CD1c-positive myeloid dendritic cell (primary cell): Measurements from ENCODE around the gene MICAL2.

Experiments used
- DNase-seq: peaks from one replicate; pipeline ENCODE4 v3.0.0-alpha.2; 2016; ENCODE audit errors: extremely low spot score

Gene MICAL2

DNA sequence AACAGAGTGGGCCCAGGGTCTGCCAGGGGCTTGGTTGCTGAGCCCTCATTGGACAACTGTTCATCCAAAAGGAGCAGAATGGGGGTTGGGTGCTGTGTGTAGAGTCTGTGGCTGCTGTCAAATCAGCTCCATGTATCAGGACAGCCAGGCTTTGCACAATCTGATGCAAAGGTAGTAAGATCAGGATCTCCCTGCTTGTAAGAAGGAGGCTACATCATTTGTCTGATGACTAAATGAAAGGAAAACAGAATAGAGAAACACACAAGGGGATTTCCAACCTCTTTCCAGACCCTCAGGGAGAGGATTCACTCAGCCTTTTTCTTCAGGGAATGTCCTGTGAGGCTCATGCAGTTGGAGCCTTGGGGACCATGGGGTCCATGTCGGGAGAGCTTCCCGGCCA lies 7.2 kb downstream of the MICAL2 start:
- no peak for DNase-seq

DNA sequence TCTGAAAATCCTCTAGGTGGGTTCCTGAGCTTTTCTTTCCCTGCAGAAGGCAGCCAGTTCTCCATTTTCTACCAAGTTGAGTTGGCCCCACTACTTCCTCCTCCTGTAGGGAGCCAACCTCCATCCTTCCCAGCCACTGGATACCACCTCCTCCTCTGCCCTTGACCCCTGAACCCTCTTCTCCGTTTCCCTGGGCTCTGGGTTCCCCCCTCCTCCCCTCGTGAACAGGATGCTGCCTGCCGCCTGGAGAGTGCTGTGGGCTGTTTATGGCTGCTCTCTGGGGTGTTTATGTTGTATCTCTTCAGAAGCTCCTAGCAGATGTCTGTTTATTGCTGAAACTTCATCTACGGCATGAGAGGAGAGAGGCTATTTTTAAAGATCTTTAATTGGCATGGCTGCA lies 8.6 kb downstream of the MICAL2 start:
- peak; percentile 62 for DNase-seq

- no peak for DNase-seq
Observed at GRCh38 chr11:12119502-12119901, 9.1 kb downstream of the MICAL2 start.

- DNase-seq: peak; percentile 49
Observed at GRCh38 chr11:12120031-12121008, 9.9 kb downstream of the MICAL2 start.

DNA sequence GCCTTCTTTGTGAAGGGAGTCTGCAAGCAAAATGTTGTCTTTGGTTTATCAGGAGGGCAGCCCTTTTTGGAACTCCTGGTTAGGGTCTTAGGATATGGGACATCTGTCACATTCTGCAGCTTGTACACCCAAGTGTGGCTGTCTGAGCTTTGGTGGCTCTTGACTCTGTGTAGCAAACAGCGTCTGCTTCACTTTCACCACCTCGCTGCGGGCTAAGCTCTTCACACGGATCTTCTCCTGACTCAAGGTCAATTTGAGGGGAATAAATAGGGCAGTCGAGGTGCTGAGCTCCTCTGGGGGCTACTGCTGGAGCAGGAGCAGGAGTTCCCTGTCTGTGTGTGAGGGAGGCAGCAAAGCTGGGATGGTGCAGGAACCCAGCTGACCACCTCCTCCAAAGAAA lies 10.6 kb downstream of the MICAL2 start:
- no peak for DNase-seq

DNA sequence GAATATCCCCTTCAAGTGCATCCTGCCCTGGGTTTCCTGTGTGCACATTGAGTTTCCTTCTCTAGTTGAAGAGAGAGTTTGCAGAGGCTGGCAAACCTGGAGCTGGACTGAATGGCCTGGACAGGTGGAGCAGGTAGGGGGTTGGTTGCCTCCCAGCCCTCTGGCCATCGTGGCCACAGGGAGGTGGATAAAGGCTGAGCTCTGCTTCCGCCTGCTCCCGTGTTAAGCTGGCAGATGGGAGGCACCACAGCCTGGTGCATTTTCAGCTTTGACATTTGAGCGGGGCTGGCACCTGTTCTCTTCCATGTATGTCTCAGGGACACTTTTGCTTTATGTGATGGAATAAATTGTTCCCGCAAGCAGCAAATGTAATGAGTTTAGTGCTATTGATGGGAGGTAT lies 11.1 kb downstream of the MICAL2 start:
- DNase-seq: no peak

DNA sequence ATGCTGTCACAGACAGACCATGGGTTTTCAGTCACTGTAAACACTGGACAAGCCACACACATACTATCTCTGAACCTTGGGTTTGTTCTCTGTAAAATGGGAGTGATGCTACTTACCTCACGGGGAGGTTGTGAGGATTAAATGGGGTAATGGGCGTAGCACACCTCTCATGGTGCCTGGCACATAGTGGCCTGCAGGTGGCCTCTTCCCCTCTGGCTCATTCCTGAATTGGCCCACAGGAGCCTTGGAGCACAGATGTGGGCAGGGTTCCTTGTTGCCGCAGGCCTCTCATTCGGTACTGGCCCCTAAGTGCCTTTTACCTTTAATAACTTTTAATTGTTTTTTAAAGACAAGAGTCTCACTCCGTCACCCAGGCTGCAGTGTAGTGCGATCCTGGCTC lies 11.7 kb downstream of the MICAL2 start:
- DNase-seq: no peak

- no peak for DNase-seq
Observed at GRCh38 chr11:12123273-12123672, 12.9 kb downstream of the MICAL2 start.

DNA sequence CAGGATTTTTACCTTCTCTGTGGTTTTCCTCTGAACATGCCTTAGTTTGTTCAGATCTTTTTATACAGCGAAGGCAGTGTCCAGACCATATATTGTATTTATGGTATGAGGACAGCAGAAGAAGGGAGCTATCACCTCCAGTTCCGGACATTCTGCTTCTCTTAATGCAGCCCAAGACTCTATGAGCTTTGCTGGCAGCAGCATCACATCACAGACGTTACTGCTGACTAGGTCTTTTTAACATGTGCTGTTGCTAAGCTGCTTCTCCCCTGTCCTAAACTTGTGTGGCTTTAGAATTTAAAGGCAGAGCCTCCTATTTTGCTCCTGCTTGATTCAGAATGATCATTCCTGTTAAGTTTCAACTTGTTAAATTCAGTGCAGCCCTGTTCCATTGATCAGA lies 13.4 kb downstream of the MICAL2 start:
- no peak for DNase-seq

DNA sequence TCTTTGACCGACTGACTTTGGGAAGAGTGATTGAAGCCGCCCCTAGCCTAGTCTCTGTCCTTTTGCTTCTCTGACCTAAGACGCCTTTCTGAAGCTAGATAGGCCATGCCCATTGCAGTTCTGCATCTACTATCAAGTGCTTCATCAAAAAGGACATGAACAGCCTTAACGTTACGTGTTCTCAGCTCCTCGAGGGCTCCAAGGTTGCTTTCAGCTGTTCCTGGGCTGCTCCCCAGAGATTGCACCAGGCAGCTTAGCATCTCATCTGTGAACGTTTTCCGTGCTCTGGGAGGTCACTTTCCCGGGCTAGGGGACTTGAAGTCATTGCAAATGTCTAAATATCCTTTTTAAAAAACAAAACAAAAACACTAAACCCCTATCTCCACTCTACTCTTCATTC lies 13.9 kb downstream of the MICAL2 start:
- DNase-seq: no peak

GRCh38 chr11:12125609-12126149 lies 15.3 kb downstream of the MICAL2 start:
- no peak for DNase-seq

- peak; percentile 73 for DNase-seq
Observed at GRCh38 chr11:12126344-12127019, 16.1 kb downstream of the MICAL2 start.

DNA sequence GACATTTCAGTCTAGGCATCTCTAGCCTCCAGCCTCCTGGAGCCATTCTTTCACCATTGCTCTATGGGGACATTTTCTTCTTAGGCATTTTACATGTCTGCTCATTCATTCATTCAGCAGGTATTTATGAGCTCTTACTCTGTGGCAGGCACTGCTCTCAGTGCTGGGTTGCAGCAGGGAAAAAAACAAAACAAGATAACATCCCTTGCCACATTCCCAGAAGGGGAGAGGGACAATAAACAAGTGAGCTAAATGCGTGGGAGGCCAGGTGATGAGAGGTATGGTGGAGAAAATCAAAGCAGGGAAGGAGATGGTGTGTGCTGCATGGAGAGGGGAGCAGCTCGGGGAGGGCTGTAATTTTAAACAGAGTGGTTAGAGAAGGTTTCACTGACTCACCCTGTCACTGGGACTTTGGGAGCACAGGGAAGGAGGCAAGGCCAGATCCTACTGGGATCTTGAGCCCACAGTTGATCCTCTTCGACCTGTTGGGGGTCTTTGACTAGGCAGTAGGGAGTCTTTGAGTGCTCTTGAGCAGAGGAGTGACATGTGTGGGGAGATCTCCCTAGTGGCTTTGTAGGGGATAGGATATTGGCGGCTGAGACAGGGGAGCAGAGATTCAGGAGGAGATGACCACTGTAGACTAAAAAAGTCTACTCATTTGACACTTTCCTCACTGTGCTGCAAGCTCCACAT lies 17.0 kb downstream of the MICAL2 start:
- DNase-seq: no peak

- DNase-seq: peak; percentile 29
Observed at GRCh38 chr11:12128301-12128751, 17.9 kb downstream of the MICAL2 start.

- DNase-seq: peak; percentile 42
Observed at GRCh38 chr11:12129227-12129626, 18.8 kb downstream of the MICAL2 start.

DNA sequence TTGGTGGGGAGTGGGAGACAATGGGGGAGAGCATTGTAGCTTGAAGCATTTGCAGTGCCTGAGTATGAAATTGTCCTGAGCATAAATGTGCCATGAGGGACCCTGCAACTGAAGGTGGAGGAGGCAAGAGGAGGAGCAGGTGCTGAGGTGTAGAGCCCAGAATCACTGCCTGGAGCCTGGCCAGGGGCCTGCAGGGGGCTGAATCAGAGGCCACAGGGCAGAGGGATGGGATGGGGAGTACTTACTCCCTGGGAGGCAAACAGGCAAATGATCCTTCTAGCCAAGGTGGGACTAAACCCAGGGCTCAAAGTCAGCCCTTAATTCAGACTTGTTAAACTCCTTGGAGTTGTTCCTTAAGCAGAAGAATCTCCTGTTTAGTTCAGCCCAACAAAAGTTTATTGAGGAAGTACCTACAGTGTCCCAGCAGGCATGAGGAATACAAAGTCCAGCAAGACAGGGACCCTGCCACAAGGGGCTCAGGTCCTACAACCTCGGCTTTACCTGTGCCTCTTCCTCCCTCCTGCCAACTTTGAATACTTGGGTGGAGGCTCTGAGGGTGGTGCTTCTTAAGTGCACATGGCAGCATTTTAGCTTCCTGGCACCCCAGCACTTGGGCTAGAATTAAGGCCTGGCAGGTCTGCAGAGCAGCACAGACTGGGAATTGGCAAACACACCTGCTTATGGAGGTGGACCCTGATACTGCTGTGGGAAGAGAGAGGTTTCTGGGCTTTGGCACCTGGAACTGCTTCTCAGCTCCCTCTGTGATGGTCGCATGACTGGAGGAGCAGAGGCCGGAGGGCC lies 20.0 kb downstream of the MICAL2 start:
- DNase-seq: peak; percentile 35

DNA sequence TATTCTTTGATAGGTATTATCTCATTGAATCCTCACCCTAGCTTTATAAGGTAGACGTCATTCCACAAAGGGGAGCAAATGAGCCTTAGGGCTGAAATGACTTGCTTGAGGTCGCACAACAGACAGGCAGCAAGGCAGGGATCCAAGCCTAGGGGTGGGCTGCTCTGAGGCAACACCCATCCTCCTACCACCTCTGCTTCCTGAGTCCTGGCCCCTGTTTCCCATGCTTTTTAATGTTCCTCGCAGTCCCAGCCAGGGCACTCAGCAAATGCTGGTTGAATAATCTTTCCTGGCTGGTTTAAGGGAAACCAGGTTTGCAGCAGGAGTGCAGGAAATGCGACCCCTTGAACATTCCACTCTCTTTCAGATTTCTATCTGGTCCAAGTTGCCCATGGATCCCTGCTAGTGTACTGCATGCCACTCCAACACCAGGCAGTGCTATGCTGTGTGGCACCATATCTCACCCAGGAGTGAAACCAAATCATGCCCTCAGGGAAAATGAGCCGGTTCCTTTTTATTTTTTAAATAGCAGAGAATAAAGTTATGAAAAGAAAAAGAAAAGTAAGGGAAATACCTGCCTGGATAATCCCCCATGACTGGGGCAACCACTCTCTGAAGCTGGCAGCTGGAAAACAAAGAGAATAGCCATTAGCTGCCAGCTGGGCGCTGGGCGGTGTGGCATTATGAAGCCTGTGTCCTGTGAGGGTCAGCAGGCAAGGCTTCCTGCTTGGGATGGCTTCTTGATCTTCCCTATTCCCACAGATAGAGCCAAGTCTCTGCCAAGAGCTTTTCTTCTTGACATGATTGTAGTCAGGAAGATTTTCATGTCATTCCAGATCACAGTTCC lies 21.8 kb downstream of the MICAL2 start:
- no peak for DNase-seq

- no peak for DNase-seq
Observed at GRCh38 chr11:12132790-12133145, 22.4 kb downstream of the MICAL2 start.

DNA sequence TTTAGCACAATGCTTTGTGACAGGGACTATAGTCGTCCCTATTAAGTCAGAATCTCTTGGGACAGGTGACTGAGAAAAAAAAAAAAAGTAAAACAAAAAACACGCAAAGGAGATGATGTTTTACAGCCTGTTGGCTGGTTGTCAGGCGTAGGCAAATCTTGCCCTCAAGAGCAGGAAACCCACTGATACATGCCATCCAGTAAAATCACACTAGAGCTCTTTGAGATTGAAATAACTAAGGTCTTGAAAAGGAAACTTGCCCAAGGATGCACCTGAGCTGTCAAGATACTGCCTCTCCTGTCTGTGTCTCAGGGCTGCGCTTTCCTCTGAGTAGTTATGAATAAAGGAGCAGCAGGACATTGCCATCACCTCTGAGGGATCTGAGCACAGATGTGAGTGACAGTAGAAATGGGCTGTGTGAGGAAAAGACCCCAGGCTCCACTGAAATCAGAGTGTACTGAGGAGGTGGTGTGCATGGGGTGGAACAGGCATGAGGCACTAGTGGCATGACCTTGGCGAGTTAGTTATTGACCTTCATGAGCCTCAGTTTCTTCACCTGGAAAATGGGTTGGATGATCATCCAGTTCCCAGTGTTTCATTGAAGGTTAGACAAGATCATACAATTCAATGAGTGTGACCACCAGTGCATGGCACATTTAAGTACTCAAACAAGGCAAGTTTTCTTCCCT lies 23.3 kb downstream of the MICAL2 start:
- DNase-seq: no peak

GRCh38 chr11:12134236-12134585 lies 23.8 kb downstream of the MICAL2 start:
- peak; percentile 82 for DNase-seq
